AG09309 (cell line): ENCODE results near the gene CACNA1C.

Source experiments
- DNase-seq: peaks from one replicate; pipeline ENCODE4 v3.0.0-alpha.2; 2010; ENCODE audit warnings: low read depth
- H3K4me3 ChIP-seq: 2 replicates; pipeline ENCODE4 v1.5.1; 2011; ENCODE audit warnings: mild to moderate bottlenecking, low read depth, low read length, moderate library complexity; ENCODE audit not compliant: control insufficient read depth
- TF ChIP-seq, protein P1 (sequence below): IDR thresholded peaks from 2 replicates; pipeline ENCODE4 v1.5.1; 2011; ENCODE audit warnings: mild to moderate bottlenecking, low read depth, low read length, inconsistent platforms; ENCODE audit not compliant: insufficient read depth, control insufficient read depth; ENCODE audit errors: missing control alignments

Gene CACNA1C

GRCh38 chr12:2631653-2632350 is 579.0 kb downstream of the CACNA1C start:
- DNase-seq: no peak
- H3K4me3 ChIP-seq: no peak overlapping the region

DNA sequence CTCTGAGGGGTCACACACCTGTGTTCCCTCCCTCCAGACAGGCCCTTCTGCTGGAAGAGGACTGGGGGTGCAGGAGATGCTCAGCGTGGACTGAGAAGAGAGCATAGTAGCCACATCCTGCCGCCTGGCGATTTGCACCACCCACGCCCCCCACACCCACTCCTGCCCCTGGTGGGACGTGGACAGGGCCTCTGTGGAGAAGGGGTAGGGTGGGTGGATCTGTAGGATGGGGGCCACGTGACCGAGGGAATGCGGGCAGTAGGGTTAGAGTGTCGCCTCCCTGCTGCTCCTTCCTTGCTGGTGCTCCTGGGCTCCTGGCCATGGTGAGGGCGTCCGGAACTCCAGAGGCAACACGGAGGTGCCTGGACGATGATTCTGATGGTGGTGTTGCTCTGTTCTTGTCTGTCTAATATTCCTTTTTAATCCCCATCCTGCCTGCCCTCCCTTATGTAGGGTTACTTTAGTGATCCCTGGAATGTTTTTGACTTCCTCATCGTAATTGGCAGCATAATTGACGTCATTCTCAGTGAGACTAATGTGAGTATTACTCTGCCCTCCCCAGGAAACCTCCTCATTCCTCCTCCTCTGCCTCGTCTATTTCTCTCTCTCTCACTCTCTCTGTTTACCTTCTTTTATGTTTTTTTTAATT is 580.5 kb downstream of the CACNA1C start:
- DNase-seq: no peak
- TF ChIP-seq, protein P1, sequence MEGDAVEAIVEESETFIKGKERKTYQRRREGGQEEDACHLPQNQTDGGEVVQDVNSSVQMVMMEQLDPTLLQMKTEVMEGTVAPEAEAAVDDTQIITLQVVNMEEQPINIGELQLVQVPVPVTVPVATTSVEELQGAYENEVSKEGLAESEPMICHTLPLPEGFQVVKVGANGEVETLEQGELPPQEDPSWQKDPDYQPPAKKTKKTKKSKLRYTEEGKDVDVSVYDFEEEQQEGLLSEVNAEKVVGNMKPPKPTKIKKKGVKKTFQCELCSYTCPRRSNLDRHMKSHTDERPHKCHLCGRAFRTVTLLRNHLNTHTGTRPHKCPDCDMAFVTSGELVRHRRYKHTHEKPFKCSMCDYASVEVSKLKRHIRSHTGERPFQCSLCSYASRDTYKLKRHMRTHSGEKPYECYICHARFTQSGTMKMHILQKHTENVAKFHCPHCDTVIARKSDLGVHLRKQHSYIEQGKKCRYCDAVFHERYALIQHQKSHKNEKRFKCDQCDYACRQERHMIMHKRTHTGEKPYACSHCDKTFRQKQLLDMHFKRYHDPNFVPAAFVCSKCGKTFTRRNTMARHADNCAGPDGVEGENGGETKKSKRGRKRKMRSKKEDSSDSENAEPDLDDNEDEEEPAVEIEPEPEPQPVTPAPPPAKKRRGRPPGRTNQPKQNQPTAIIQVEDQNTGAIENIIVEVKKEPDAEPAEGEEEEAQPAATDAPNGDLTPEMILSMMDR: no peak
- no peak overlapping the region for H3K4me3 ChIP-seq

More at GRCh38 chr12:2631653-2632350, 579.0 kb downstream of the CACNA1C start:
- TF ChIP-seq, protein P1: no peak

DNA sequence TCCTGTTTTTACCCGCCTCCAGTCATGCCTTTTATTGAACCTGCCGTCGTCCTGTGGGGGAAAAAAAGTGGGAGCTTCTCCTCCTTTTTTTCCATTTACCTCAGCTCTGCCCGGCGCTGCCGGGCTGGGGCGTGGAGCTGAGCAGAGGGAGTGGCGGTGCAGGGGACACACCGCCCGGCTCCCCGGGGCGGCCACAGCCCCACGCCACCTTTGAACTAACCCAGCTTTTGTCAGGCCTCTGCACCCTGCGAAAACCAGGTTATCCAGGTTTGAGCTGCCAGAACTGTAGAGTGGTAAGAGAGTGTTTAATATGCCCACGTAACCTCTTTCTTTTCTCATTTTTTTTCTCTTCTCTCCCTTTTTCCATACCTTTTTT is 581.0 kb downstream of the CACNA1C start:
- H3K4me3 ChIP-seq: no peak overlapping the region
- DNase-seq: no peak
- TF ChIP-seq, protein P1: no peak

- DNase-seq: no peak
- TF ChIP-seq, protein P1: no peak
- no peak overlapping the region for H3K4me3 ChIP-seq
These were observed 581.7 kb downstream of the CACNA1C start for GRCh38 chr12:2634471-2634870.

DNA sequence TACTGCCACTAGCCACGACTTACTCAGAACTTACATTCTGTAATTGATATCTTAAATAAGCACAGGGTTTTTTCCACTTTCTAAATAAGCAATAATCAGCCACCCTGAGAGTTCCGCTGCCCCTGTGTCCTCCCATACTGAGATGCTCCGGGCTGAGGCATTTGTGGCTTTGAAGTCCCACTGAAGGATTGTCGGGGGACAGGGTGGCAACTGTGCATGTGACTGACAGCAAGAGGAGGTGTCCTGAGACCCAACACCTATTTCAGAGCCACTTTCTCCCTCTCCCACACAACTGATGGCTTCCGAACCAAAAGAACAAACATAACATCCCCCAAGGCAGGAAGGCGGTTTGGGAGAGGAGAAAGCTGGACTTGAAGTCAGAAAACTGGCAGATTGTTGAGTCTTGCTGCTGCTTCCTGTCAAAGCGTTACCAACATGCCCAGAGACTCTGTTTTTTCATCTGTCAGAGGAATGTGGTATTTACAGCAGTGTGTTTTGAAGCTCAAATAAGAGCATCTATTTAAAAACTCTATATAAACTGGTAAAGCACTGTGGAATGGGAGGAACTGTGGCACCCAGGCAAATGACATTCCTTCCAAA is 584.1 kb downstream of the CACNA1C start:
- TF ChIP-seq, protein P1: no peak
- no peak for DNase-seq
- H3K4me3 ChIP-seq: no peak overlapping the region

DNA sequence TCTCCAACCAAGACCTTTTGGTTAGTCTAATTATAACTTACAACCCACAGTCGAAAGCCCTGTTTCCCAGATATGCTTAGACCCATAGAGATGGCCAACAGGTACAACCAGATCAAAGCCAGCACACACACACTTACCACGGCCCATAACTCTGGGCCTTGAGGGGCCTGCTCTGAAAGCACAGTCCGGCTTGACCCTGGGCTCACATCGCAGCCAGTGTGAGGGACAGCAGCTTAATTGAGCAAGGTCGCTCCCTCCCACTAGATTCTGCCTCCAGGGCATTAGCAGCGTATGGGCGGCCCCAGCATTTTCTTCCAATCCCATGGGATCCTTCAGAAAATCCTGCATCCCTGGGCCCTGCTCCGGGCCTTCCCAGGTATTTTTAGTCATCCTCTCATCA is 584.6 kb downstream of the CACNA1C start:
- no peak overlapping the region for H3K4me3 ChIP-seq
- DNase-seq: no peak
- TF ChIP-seq, protein P1: no peak
